Activated T-cell treated with anti-CD3 and anti-CD28 coated beads, Interleukin-2, amount 50 U/mL, for 4 hours (primary cell): ENCODE data around the gene SDK1. TPM values are rescaled to one million over a fixed set of nuclear protein-coding genes. Genes with fewer than 3 reads are reported as not detected.

Experiments
- ATAC-seq, 2 donors: fragments of 200-7000 bp; cut with Tn5 transposase; one replicate each; pipeline ENCODE4 v1.10.0; 2021
- DNase-seq: peaks from one replicate; pipeline ENCODE4 v3.0.0-alpha.2; 2020
- H3K27me3 Mint-ChIP-seq: one replicate; pipeline ENCODE4 v1.8.0; 2021; ENCODE audit warnings: low read depth, mixed read lengths
- H3K36me3 Mint-ChIP-seq: one replicate; pipeline ENCODE4 v1.8.0; 2022; ENCODE audit warnings: mixed read lengths; ENCODE audit not compliant: insufficient read depth
- H3K4me1 Mint-ChIP-seq: one replicate; pipeline ENCODE4 v1.8.0; 2021; ENCODE audit warnings: low read depth, mixed read lengths
- H3K4me3 Mint-ChIP-seq: one replicate; pipeline ENCODE4 v1.8.0; 2021; ENCODE audit warnings: mild to moderate bottlenecking, moderate library complexity, mixed read lengths
- H3K9me3 Mint-ChIP-seq: one replicate; pipeline ENCODE4 v1.8.0; 2021; ENCODE audit warnings: mixed read lengths
- total RNA-seq, 3 donors: library from RNA; stranded (reverse); gene quantifications; one replicate each; pipeline ENCODE4 v1.2.1, GENCODE V29; 2021

Gene SDK1
- total RNA-seq, 3 donors from 2014 or later: 0.05 to 0.79 (median 0.40) TPM

GRCh38 chr7:3336042-3336665 lies 35.1 kb downstream of the SDK1 start:
- no peak for ATAC-seq
- Mint-ChIP-seq H3K4me3 (no peak overlapping the region), H3K36me3 (no peaks in the 10 kb centered on the region), H3K27me3 (peaks cover 38% of the 10 kb centered on the region), H3K9me3 (no peaks in the 10 kb centered on the region), H3K4me1 (no peaks in the 10 kb centered on the region)
- DNase-seq: no peak

GRCh38 chr7:3338161-3338560 lies 37.1 kb downstream of the SDK1 start:
- Mint-ChIP-seq H3K4me3 (no peak overlapping the region), H3K36me3 (no peaks in the 10 kb centered on the region), H3K27me3 (peaks cover 35% of the 10 kb centered on the region), H3K4me1 (no peaks in the 10 kb centered on the region), H3K9me3 (no peaks in the 10 kb centered on the region)
- no peak for DNase-seq
- no peak for ATAC-seq

- H3K36me3 Mint-ChIP-seq: no peaks in the 10 kb centered on the region
- peaks cover 14% of the 10 kb centered on the region for H3K27me3 Mint-ChIP-seq
- no peak for DNase-seq
- no peak for ATAC-seq
- no peaks in the 10 kb centered on the region for H3K4me1 Mint-ChIP-seq
- H3K9me3 Mint-ChIP-seq: no peaks in the 10 kb centered on the region
- no peak overlapping the region for H3K4me3 Mint-ChIP-seq
Observed at GRCh38 chr7:3345699-3346481, 44.8 kb downstream of the SDK1 start.

GRCh38 chr7:3349126-3349525 lies 48.1 kb downstream of the SDK1 start:
- no peaks in the 10 kb centered on the region for H3K4me1 Mint-ChIP-seq
- ATAC-seq: no peak
- DNase-seq: no peak

GRCh38 chr7:3356173-3356572 lies 55.1 kb downstream of the SDK1 start:
- no peaks in the 10 kb centered on the region for H3K36me3 Mint-ChIP-seq
- H3K4me1 Mint-ChIP-seq: no peaks in the 10 kb centered on the region
- ATAC-seq: no peak
- DNase-seq: no peak
- H3K4me3 Mint-ChIP-seq: no peak overlapping the region
- peaks cover 3% of the 10 kb centered on the region for H3K27me3 Mint-ChIP-seq
- H3K9me3 Mint-ChIP-seq: no peaks in the 10 kb centered on the region

More at GRCh38 chr7:3349126-3349525, 48.1 kb downstream of the SDK1 start:
- Mint-ChIP-seq H3K4me3 (no peak overlapping the region), H3K9me3 (no peaks in the 10 kb centered on the region), H3K27me3 (peaks cover 11% of the 10 kb centered on the region), H3K36me3 (no peaks in the 10 kb centered on the region)

GRCh38 chr7:3358991-3359390 lies 57.9 kb downstream of the SDK1 start:
- Mint-ChIP-seq H3K36me3 (no peaks in the 10 kb centered on the region), H3K4me3 (no peak overlapping the region), H3K4me1 (no peaks in the 10 kb centered on the region), H3K27me3 (peaks cover 5% of the 10 kb centered on the region), H3K9me3 (no peaks in the 10 kb centered on the region)
- ATAC-seq (no peak), DNase-seq (no peak)

- no peaks in the 10 kb centered on the region for H3K9me3 Mint-ChIP-seq
- DNase-seq (no peak), ATAC-seq (no peak)
- peaks cover 19% of the 10 kb centered on the region for H3K27me3 Mint-ChIP-seq
- peaks cover 7% of the 10 kb centered on the region for H3K4me1 Mint-ChIP-seq
- no peaks in the 10 kb centered on the region for H3K36me3 Mint-ChIP-seq
- H3K4me3 Mint-ChIP-seq: no peak overlapping the region
Observed at GRCh38 chr7:3367261-3367660, 66.2 kb downstream of the SDK1 start.

- peaks cover 7% of the 10 kb centered on the region for H3K4me1 Mint-ChIP-seq
Observed at GRCh38 chr7:3370068-3370830, 69.2 kb downstream of the SDK1 start.

GRCh38 chr7:3370921-3371320 lies 69.9 kb downstream of the SDK1 start:
- Mint-ChIP-seq H3K36me3 (no peaks in the 10 kb centered on the region), H3K9me3 (no peaks in the 10 kb centered on the region), H3K4me1 (peaks cover 7% of the 10 kb centered on the region), H3K4me3 (no peak overlapping the region), H3K27me3 (peaks cover 17% of the 10 kb centered on the region)
- ATAC-seq (no peak), DNase-seq (no peak)

More at GRCh38 chr7:3370068-3370830, 69.2 kb downstream of the SDK1 start:
- DNase-seq (no peak), ATAC-seq (no peak)
- Mint-ChIP-seq H3K27me3 (peaks cover 18% of the 10 kb centered on the region), H3K9me3 (no peaks in the 10 kb centered on the region), H3K4me3 (no peak overlapping the region), H3K36me3 (no peaks in the 10 kb centered on the region)

- no peaks in the 10 kb centered on the region for H3K36me3 Mint-ChIP-seq
- peaks cover 12% of the 10 kb centered on the region for H3K27me3 Mint-ChIP-seq
- no peak for ATAC-seq
- DNase-seq: no peak
- H3K4me3 Mint-ChIP-seq: no peak overlapping the region
- H3K4me1 Mint-ChIP-seq: peaks cover 7% of the 10 kb centered on the region
- H3K9me3 Mint-ChIP-seq: no peaks in the 10 kb centered on the region
Observed at GRCh38 chr7:3371601-3372000, 70.5 kb downstream of the SDK1 start.

GRCh38 chr7:3374239-3374638 lies 73.2 kb downstream of the SDK1 start:
- Mint-ChIP-seq H3K27me3 (peaks cover 19% of the 10 kb centered on the region), H3K4me1 (peaks cover 7% of the 10 kb centered on the region), H3K9me3 (no peaks in the 10 kb centered on the region), H3K4me3 (no peak overlapping the region), H3K36me3 (no peaks in the 10 kb centered on the region)
- DNase-seq (no peak), ATAC-seq (no peak)

- peaks cover 21% of the 10 kb centered on the region for H3K27me3 Mint-ChIP-seq
- no peak overlapping the region for H3K4me3 Mint-ChIP-seq
- no peaks in the 10 kb centered on the region for H3K9me3 Mint-ChIP-seq
- H3K4me1 Mint-ChIP-seq: no peaks in the 10 kb centered on the region
- ATAC-seq: no peak
- H3K36me3 Mint-ChIP-seq: no peaks in the 10 kb centered on the region
- no peak for DNase-seq
Observed at GRCh38 chr7:3378390-3379150, 77.5 kb downstream of the SDK1 start.

GRCh38 chr7:3380034-3380433 lies 79.0 kb downstream of the SDK1 start:
- H3K9me3 Mint-ChIP-seq: no peaks in the 10 kb centered on the region

More at GRCh38 chr7:3380034-3380433, 79.0 kb downstream of the SDK1 start:
- Mint-ChIP-seq H3K4me1 (no peaks in the 10 kb centered on the region), H3K27me3 (peaks cover 16% of the 10 kb centered on the region), H3K4me3 (no peak overlapping the region), H3K36me3 (no peaks in the 10 kb centered on the region)
- no peak for ATAC-seq
- no peak for DNase-seq
